Measurements from ENCODE around the gene FEZF2. TPM values are rescaled to one million over a fixed set of nuclear protein-coding genes. Genes with fewer than 3 reads are reported as not detected.

FEZF2 gene
- total RNA-seq, 1 donor from 2014 or later = not detected

DNA sequence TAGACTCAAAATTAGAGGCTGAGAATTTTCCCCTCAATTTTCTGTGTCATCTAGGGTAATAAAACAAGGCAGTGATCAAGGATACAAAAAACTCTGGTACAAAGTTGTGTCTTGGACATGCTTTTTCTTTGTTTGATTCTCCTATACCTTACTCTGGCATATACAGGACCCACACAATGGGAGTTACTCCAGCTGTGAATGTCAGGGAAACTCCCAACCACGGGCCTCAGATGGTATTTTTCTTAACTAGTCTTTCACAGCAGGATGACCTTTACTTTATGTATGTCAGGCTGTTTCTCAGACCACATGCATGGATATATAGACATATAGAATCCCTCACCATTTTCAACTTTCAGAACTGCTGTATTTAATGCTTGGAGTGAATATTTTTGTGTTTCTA is 41.3 kb downstream of the FEZF2 start:
- Histone ChIP-seq H3K4me3 (no peak overlapping the region), H3K27me3 (ENCODE audit: low read depth) (no peaks in the 10 kb centered on the region), H3K9me3 (replicated peaks) (no peaks in the 10 kb centered on the region), H3K36me3 (no peaks in the 10 kb centered on the region), H3K27ac (replicated peaks) (no peak overlapping the region), H3K4me1 (no peaks in the 10 kb centered on the region)
- TF ChIP-seq, protein P1, sequence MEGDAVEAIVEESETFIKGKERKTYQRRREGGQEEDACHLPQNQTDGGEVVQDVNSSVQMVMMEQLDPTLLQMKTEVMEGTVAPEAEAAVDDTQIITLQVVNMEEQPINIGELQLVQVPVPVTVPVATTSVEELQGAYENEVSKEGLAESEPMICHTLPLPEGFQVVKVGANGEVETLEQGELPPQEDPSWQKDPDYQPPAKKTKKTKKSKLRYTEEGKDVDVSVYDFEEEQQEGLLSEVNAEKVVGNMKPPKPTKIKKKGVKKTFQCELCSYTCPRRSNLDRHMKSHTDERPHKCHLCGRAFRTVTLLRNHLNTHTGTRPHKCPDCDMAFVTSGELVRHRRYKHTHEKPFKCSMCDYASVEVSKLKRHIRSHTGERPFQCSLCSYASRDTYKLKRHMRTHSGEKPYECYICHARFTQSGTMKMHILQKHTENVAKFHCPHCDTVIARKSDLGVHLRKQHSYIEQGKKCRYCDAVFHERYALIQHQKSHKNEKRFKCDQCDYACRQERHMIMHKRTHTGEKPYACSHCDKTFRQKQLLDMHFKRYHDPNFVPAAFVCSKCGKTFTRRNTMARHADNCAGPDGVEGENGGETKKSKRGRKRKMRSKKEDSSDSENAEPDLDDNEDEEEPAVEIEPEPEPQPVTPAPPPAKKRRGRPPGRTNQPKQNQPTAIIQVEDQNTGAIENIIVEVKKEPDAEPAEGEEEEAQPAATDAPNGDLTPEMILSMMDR (IDR thresholded peaks at IDR 0.05; ENCODE audit: borderline replicate concordance) = no peak
- DNase-seq = no peak
- intact Hi-C loops (cut with micrococcal nuclease) = no loop called here

DNA sequence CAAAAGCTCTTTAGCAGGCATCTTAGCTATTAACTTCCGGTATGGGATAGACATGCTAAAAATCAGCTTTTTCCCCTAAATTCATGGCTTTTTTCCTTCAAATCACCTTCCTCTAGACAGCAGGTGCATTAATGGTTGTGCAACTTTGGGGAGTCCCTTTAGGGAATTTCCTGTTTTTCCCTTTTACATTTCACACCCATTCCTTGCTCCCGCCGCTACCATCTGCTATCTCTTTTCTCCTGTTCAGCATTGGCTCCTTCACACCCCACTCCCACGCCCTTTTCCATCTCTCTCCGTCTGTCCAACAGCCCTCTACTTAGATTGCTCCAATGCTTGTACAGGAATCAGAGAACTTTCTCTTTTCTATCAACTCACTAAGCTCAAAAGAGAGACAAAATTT is 43.4 kb downstream of the FEZF2 start:
- no peak for DNase-seq
- Histone ChIP-seq H3K9me3 (replicated peaks) (no peaks in the 10 kb centered on the region), H3K27me3 (ENCODE audit: low read depth) (no peaks in the 10 kb centered on the region), H3K27ac (replicated peaks) (no peak overlapping the region), H3K4me3 (no peak overlapping the region), H3K36me3 (no peaks in the 10 kb centered on the region), H3K4me1 (no peaks in the 10 kb centered on the region)
- TF ChIP-seq, protein P1 (IDR thresholded peaks at IDR 0.05; ENCODE audit: borderline replicate concordance) = no peak
- intact Hi-C loops (cut with micrococcal nuclease) = no loop called here

DNA sequence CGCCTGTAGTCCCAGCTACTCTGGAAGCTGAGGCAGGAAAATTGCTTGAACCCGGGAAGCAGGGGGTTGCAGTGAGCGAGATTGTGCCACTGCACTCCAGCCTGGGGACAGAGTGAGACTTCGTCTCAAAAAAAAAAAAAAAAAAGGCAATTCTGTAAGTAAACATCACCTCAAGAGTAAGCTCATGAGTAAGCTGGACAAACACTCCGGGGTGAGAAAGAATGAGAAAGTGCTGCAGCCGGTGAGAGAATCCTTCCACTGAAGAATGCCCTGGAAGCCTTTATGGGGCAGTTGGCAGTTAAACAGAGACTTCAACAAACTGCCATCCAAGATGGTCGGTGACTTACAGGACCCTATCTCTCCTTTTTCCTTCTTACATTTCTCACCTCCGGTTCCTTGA is 47.5 kb downstream of the FEZF2 start:
- TF ChIP-seq, protein P1 (IDR thresholded peaks at IDR 0.05; ENCODE audit: borderline replicate concordance) = no peak
- intact Hi-C loops (cut with micrococcal nuclease) = no loop called here
- no peaks in the 10 kb centered on the region for H3K9me3 ChIP-seq (replicated peaks)
- no peak for DNase-seq
- H3K4me3 ChIP-seq = no peak overlapping the region
- no peak overlapping the region for H3K27ac ChIP-seq (replicated peaks)
- no peaks in the 10 kb centered on the region for H3K27me3 ChIP-seq (ENCODE audit: low read depth)
- H3K4me1 ChIP-seq = no peaks in the 10 kb centered on the region
- H3K36me3 ChIP-seq = peaks cover 17% of the 10 kb centered on the region

DNA sequence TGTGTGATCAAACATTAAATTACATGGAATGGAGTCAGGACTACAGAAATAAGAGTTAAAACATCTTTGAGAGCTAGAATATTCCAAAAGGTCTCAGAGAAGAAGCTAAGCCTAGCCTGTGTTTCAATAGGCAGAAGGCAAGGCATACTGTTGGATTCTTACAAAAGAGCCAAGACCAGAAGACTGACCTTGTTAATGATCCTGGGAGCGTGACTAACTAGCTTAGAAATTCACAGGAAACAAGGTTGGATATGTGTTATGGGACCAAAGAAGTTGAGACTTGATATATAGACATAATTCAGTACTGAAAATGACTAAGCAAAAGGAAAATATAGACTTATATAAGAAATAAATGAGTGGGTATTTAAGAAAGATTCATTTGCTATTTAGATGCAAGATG is 50.1 kb downstream of the FEZF2 start:
- Histone ChIP-seq H3K27ac (replicated peaks) (no peak overlapping the region), H3K4me3 (no peak overlapping the region), H3K4me1 (peaks cover 15% of the 10 kb centered on the region), H3K9me3 (replicated peaks) (peaks cover 7% of the 10 kb centered on the region), H3K27me3 (ENCODE audit: low read depth) (no peaks in the 10 kb centered on the region), H3K36me3 (peaks cover 17% of the 10 kb centered on the region)
- TF ChIP-seq, protein P1 (IDR thresholded peaks at IDR 0.05; ENCODE audit: borderline replicate concordance) = no peak
- DNase-seq = no peak
- intact Hi-C loops (cut with micrococcal nuclease) = no loop called here
